OCI-LY7 (cell line): ENCODE results near the gene THSD8. TPM values are rescaled to one million over a fixed set of nuclear protein-coding genes. Genes with fewer than 3 reads are reported as not detected.

ENCODE experiments used
- BruUV-seq: library from RNA; stranded (reverse); fragments of 400-500 nt; replicated peaks from 2 replicates; lab custom pipeline; 2021; lab: Mats Ljungman, UMichigan
- CTCF ChIA-PET: fragments of 300-600 bp; sonication (Branson Sonifier 250); formaldehyde crosslinking; loops from one replicate; lab custom pipeline; 2022; ENCODE audit warnings: antibody characterized with exemption; ENCODE audit not compliant: unreplicated experiment; lab: Charles Lee
- POLR2A ChIA-PET: fragments of 300-600 bp; sonication (Branson Sonifier 250); formaldehyde crosslinking; loops from one replicate; lab custom pipeline; 2022; ENCODE audit warnings: antibody characterized with exemption; lab: Charles Lee
- DNase-seq: peaks from one replicate; pipeline ENCODE4 v3.0.0-alpha.2; 2015; ENCODE audit warnings: low spot score
- H2AFZ ChIP-seq: fragments of 200-600 bp; sonication (generic), shearing (Covaris generic); 2 replicates; pipeline ENCODE4 v1.6.1; 2014; ENCODE audit warnings: mild to moderate bottlenecking, antibody characterized with exemption, low read length, moderate library complexity
- H3K27ac ChIP-seq: fragments of 200-600 bp; sonication (generic); 2 replicates; pipeline ENCODE4 v1.5.1; 2014; ENCODE audit warnings: mixed run types, low read depth, mild to moderate bottlenecking, moderate library complexity, low read length, inconsistent platforms; ENCODE audit not compliant: poor library complexity, severe bottlenecking
- H3K36me3 ChIP-seq: fragments of 200-600 bp; sonication (generic); 2 replicates; pipeline ENCODE4 v1.6.1; 2014; ENCODE audit warnings: mild to moderate bottlenecking, antibody characterized with exemption, low read length, moderate library complexity, mixed read lengths; ENCODE audit not compliant: insufficient read depth
- H3K4me1 ChIP-seq: fragments of 200-600 bp; sonication (generic); 2 replicates; pipeline ENCODE4 v1.5.1; 2014; ENCODE audit warnings: mild to moderate bottlenecking, low read length; ENCODE audit not compliant: insufficient read depth, poor library complexity, severe bottlenecking
- H3K4me2 ChIP-seq: fragments of 200-600 bp; sonication (generic); 2 replicates; pipeline ENCODE4 v1.6.1; 2014; ENCODE audit warnings: mild to moderate bottlenecking, low read length
- H3K4me3 ChIP-seq: fragments of 200-600 bp; sonication (generic); 2 replicates; pipeline ENCODE4 v1.5.1; 2014; ENCODE audit warnings: mild to moderate bottlenecking, low read depth, low read length; ENCODE audit not compliant: poor library complexity, severe bottlenecking
- H3K79me2 ChIP-seq: fragments of 200-600 bp; sonication (generic); 2 replicates; pipeline ENCODE4 v1.6.1; 2016; ENCODE audit warnings: low read depth, mild to moderate bottlenecking, low read length, moderate library complexity, mixed read lengths; ENCODE audit not compliant: insufficient read depth
- H3K9me2 ChIP-seq: fragments of 200-600 bp; sonication (generic); 2 replicates; pipeline ENCODE4 v1.6.1; 2016; ENCODE audit warnings: mild to moderate bottlenecking, low read length, mixed read lengths; ENCODE audit not compliant: insufficient read depth
- H3K9me3 ChIP-seq: fragments of 200-600 bp; sonication (generic); 2 replicates; pipeline ENCODE4 v1.6.1; 2014; ENCODE audit warnings: mild to moderate bottlenecking, mixed run types, low read length, mixed read lengths
- H4K20me1 ChIP-seq: fragments of 200-600 bp; sonication (generic); 2 replicates; pipeline ENCODE4 v1.6.1; 2014; ENCODE audit warnings: mild to moderate bottlenecking, antibody characterized with exemption, low read length, moderate library complexity, mixed read lengths; ENCODE audit not compliant: insufficient read depth
- CTCF ChIP-seq: fragments of 200-600 bp; sonication (generic); conservative IDR thresholded peaks from 2 replicates; pipeline ENCODE4 v1.5.1; 2014; ENCODE audit warnings: mild to moderate bottlenecking, antibody characterized with exemption, low read length, moderate library complexity, mixed read lengths
- EZH2phosphoT487 ChIP-seq: fragments of 200-600 bp; sonication (generic); IDR thresholded peaks from 2 replicates; pipeline ENCODE4 v1.6.1; 2018; ENCODE audit warnings: low read depth, borderline replicate concordance, mild to moderate bottlenecking, mixed run types, antibody characterized with exemption, low read length, moderate library complexity, mixed read lengths
- intact Hi-C: fragments of 100-400 bp; cut with micrococcal nuclease; formaldehyde crosslinking; loops from one replicate; pipeline ENCODE4 v1.10.0; 2022; ENCODE audit not compliant: unreplicated experiment
- total RNA-seq, 2 experiments: library from RNA; depleted of rRNA in 1 of 2; stranded (reverse); fragments of >200 nt in 1 of 2; shearing (Covaris generic) in 1 of 2; gene quantifications; 2 replicates each; pipeline ENCODE4 v1.2.3, GENCODE V29; 2014 to 2022

THSD8 gene
- total RNA-seq, 2 experiments from 2014 or later: 42.7 TPM; not detected in 1

DNA sequence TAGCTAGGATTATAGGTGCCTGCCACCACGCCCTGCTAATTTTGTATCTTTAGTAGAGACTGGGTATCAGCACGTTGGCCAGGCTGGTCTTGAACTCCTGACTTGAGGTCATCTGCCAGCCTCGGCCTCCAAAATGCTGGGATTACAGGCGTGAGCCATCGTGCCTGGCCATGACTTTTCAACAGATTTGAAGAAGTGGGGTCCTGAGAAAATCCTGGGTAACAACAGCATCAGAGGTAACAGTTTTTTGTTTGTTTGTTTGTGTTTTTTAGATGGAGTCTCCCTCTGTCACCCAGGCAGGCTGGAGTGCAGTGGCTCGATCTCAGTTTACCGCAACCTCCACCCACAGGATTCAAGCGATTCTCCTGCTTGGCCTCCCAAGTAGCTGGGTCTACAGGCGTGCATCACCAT, 6.9 kb upstream of the THSD8 start:
- Histone ChIP-seq H3K4me2 (no peak overlapping the region), H3K9me3 (no peaks in the 10 kb centered on the region), H2AFZ (no peak overlapping the region), H4K20me1 (no peaks in the 10 kb centered on the region; the same call in 1 of the 2 replicates), H3K27ac (no peak overlapping the region), H3K36me3 (peaks cover 16% of the 10 kb centered on the region; the same call in 1 of the 2 replicates), H3K4me3 (no peak overlapping the region), H3K79me2 (peaks cover 8% of the 10 kb centered on the region), H3K9me2 (no peaks in the 10 kb centered on the region), H3K4me1 (peaks cover 29% of the 10 kb centered on the region)
- DNase-seq: no peak
- POLR2A ChIA-PET: interaction anchor here (0.7 kb wide), 1 partner anchor 8 kb away, joined by 3 read pairs; no protein-coding TSS in a partner anchor
- TF ChIP-seq EZH2phosphoT487: no peak
- TF ChIP-seq CTCF: no peak
- BruUV-seq: no TSS peak
- CTCF ChIA-PET: no interaction called here
- intact Hi-C loops: loop anchor here (5.0 kb wide), 1 partner anchor 73 kb away; the partner anchor contains the start of gene TNPO2

- no peaks in the 10 kb centered on the region; the same call in 1 of the 2 replicates for H4K20me1 ChIP-seq
- H2AFZ ChIP-seq: no peak overlapping the region
- TSS peak; percentile 26 for BruUV-seq
- peaks cover 19% of the 10 kb centered on the region for H3K79me2 ChIP-seq
- ChIA-PET CTCF (interaction anchor here (0.9 to 1.3 kb wide), 3 partner anchors 18 to 29 kb away, joined by 3 to 5 read pairs (median 4); no protein-coding TSS in a partner anchor), POLR2A (no interaction called here)
- peak overlapping the region; percentile 54 for H3K4me2 ChIP-seq
- no peaks in the 10 kb centered on the region for H3K9me3 ChIP-seq
- TF ChIP-seq CTCF (peak; percentile 93), EZH2phosphoT487 (no peak)
- peaks cover 19% of the 10 kb centered on the region; the same call in 1 of the 2 replicates for H3K36me3 ChIP-seq
- no peaks in the 10 kb centered on the region for H3K9me2 ChIP-seq
- peak; percentile 86 for DNase-seq
- H3K4me1 ChIP-seq: peaks cover 26% of the 10 kb centered on the region
- no peak overlapping the region for H3K27ac ChIP-seq
- intact Hi-C loops: loop anchor here (1.0 to 2.0 kb wide), 3 partner anchors 19 to 120 kb away; no protein-coding TSS in a partner anchor
- no peak overlapping the region for H3K4me3 ChIP-seq
Observed at GRCh38 chr19:12796146-12797071, 5.5 kb upstream of the THSD8 start.
